SW480 (cell line): Measurements from ENCODE around the gene RBMS3.

ENCODE experiments used
- DNase-seq: peaks from one replicate; pipeline ENCODE4 v3.0.0-alpha.2; 2016; ENCODE audit warnings: low spot score

RBMS3 gene

GRCh38 chr3:29531644-29532043 is 250.8 kb downstream of the RBMS3 start:
- no peak for DNase-seq

DNA sequence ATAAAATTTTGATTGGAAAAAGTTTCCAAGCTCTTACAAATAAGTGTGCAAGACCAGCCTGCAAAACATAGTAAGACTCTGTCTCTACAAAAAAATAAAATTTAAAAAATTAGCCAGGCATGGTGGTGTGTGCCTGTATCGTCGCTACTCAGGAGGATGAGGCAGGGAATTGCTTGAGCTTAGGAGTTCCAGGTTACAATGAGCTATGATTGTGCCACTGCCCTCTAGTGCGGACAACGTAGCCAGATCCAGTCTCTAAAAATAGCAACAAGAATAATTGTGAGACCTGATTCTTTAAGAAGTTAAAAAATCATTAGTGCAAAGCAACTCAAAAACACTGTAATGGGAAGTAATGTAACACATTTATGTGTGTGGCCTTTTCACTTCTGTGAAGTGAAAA is 251.6 kb downstream of the RBMS3 start:
- no peak for DNase-seq

DNA sequence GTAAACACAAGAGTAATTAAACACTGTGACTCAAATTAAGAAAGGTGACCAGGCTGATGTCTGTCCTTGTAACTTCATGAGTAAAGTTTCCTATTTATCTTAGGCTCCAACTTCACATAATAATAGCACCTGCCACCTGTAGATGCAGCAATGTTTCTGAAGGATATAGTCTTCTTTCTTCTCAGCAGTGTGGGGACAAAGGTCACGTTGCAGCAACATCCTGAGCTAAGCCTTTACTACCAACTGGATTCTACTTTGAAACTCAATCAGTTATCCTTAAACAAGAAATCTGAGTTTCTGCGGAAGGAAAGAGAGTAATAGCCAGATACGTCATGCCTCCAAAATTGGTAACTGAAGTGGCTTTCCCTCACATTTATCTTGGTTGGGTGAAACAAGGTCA is 253.1 kb downstream of the RBMS3 start:
- DNase-seq: no peak

DNA sequence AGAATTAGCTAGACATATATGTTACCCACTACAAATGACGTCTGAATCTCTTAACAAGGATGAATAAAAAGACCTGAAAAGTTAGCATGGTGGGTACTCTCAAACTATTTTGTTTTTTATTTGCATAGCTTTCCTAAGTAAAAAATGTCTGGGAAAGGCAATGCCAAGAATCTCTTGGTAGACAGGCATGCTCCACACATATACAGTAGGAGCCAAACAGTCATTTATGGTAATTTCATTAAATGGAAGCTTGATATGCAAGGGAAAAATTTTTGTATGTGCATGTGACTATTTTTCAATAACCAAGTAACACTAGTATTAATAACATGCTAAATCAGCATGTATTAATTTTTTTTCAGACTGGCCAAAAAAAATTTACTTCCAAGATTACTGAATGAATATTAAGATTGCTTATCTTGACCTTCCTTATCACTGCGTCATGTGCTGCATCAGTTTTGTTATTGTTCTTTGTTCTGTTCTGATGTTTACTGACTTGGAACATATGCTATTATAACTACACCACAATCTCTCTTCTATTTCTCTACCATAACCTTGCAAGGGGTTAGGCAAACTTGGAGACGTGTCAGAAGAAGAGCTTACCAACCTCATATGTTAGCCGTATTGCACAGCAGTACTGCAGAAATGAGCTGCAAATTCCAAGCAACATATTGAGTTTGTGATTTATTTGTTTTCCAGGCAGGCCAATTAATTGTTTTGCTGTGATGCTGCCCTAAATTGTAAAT is 255.3 kb downstream of the RBMS3 start:
- DNase-seq: no peak

- no peak for DNase-seq
These were observed 257.2 kb downstream of the RBMS3 start for GRCh38 chr3:29537889-29538609.

DNA sequence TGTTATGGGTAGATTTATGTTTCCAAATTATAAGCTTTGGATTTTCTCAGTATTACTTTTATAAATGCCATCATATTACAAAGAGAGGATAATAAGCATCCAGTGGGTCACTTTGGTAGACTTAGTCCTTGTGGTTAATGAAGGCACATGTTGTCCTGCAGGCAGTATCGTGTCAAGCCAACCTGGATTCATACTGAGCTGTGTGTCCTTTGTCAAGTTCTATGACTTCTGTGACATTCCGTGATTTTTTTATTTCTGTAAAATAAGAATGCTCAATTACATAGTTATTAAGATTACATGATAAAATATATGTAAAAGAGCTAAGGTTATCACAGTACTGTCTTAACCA is 257.7 kb downstream of the RBMS3 start:
- DNase-seq: no peak

DNA sequence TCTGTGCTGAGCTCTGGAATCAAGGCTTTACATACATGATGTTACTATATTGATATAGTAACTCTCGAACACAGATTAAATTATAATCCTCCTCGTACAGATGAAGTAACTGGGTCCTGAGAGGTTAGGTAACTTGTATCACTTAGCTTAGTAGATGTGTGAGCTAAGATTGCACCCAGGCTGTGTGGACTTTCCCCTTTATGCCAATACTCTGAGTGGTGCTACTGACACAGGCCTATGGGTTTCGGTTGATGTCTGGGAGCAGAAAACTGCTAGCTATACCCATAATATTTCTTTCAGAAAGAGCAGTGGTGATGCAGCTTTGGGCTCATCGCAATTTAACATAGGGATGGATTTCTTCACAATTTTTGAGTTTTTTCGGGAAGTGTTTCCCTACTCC is 259.7 kb downstream of the RBMS3 start:
- DNase-seq: no peak

DNA sequence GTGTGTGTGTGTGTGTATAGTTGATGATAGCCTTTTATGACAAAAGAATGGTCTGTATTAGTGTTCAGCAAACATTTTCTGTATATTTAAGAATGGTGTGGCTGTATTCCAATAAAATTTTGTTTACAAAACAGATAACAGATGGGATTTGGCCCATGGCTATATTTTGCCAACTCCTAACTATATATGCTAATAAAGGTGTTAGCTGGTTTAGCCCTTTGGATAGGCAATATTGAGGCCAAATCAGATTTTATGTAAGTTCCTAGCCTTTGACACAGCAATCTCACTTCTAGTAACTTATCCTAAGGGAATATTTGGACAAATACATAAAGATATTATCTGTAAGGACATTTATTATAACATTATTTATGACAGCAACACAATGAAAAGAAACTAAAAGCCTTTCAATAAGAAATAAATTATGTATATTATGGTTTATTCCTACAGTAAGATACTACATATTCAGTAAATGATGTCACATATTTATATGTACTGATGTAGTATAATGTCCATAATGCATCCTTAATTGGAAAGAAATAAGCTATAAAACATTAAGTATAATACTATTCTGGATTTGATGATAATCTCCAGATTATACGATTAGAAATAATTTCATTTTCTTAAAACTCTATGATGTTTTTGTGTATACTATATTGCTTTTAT is 264.0 kb downstream of the RBMS3 start:
- DNase-seq: no peak

DNA sequence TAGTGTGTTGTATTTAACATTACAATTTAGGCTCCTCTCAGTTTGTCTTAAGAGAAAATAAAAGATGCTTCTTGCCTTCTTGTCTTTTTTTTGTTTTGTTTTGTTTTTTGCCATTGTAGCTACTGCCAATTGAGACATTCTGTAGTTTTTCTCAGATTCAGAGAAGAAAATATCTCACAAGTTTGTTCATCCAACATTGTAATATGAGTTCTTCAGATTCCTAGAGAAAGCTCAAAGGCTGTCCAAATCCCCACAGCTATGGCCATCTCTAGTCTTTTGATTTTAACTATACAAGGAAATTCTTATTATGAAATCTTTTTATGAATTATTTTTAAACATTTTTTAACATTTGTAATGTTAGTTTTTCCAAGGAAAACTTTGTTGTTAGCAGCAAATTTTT is 264.7 kb downstream of the RBMS3 start:
- no peak for DNase-seq

GRCh38 chr3:29552051-29552450 is 271.2 kb downstream of the RBMS3 start:
- DNase-seq: no peak

GRCh38 chr3:29554566-29554965 is 273.7 kb downstream of the RBMS3 start:
- no peak for DNase-seq

- no peak for DNase-seq
These were observed 274.7 kb downstream of the RBMS3 start for GRCh38 chr3:29555590-29555989.

GRCh38 chr3:29557186-29557585 is 276.3 kb downstream of the RBMS3 start:
- DNase-seq: no peak

- DNase-seq: no peak
These were observed 277.0 kb downstream of the RBMS3 start for GRCh38 chr3:29557825-29558224.

DNA sequence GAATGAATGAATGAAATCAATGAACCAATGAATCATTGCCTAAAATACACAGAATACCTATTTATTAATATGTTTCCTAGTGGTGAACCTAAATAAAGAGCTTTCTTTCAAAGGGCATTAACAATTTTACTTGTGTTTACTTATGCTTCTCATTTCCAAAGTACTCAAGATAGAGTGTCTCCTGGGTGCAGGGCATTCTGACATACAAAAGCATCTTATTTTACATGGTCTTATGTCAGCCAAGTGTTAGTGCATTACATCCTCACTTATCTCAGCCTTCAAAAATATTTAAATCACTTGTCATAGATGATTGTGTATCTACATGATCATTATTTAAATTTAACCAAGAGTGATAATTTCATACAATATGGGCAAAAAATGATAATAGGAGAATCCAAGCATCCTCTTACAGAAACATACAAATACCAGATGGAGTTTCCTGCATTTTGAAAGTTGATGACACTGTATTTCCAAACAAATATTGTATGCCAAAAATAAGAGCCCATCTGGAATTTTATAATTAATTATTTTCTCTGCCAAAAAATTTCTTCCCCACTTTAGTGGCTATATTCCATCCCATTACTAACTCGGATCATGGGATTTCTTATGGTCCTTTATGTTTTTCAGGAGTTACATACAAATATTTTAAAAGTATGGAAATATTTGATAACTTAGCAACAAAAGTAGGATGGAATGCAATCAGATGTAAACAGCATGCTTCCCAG is 279.0 kb downstream of the RBMS3 start:
- no peak for DNase-seq

GRCh38 chr3:29561651-29562149 is 280.8 kb downstream of the RBMS3 start:
- DNase-seq: no peak

- no peak for DNase-seq
These were observed 284.4 kb downstream of the RBMS3 start for GRCh38 chr3:29565236-29565635.

GRCh38 chr3:29567501-29567900 is 286.6 kb downstream of the RBMS3 start:
- no peak for DNase-seq

DNA sequence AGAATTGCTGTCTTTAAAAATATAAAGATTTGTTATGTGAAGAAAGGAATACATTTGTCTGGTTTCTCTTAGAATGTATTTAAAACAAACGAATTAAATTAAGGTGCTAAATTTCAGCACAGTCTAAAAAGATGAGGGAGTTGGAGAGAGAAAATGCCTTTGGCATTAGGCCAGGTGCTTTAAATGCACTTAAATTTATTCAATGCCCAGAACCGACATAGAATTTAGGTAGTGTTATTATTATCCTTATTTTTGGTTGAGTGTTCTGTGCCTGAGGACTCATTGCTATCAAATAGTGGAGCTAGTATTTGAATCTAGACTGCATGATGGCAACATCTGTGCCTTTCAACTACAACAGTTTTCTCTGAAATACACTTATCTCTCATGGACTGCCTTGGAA is 287.5 kb downstream of the RBMS3 start:
- DNase-seq: no peak

DNA sequence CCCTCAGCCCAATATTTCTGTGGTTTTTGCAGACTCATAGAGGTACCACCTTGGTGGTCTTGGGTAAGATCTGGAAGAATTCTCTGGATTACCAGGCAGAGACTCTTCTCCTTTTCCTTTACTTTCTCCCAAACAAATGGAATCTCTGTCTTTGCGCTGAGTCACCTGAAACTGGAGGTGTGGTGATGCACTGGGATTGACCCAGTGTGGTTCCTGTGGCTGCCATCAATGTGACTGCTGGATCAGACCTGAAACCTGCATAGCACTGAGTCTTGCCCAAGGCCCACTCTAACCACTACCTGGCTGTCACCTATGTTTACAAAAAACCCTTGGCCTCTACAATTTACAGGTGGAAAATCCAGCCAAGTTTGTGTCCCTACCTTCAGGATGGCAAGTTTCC is 295.3 kb downstream of the RBMS3 start:
- DNase-seq: no peak

DNA sequence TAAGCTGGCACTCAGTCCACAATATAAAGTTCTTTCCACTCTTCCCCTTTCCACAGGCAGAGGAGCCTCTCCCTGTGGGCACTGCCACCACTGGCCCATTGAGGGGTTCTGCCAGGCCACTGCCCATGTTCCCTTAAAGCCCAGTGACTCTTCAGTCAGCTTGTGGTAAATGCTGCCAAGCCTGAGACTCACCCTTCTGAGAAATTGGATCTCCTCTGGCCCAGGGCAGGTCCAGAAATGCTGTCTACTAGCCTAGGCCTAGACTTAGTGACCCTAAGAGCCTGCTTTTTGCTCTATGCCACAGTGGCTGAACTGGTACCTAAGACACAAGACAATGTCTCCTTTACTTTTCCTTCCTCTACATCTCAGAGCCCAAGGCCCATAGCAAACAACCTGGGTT is 295.8 kb downstream of the RBMS3 start:
- DNase-seq: no peak

GRCh38 chr3:29577250-29577649 is 296.4 kb downstream of the RBMS3 start:
- no peak for DNase-seq

GRCh38 chr3:29581311-29581710 is 300.4 kb downstream of the RBMS3 start:
- DNase-seq: no peak
